Natural killer cell (primary cell): ENCODE measurements around the gene MIA. TPM values are rescaled to one million over a fixed set of nuclear protein-coding genes. Genes with fewer than 3 reads are reported as not detected.
"Not testable (repeated sequence)": the region's sequence is repeated elsewhere in the genome, so short reads cannot be mapped to it uniquely, and the experiment has no call there.

Source experiments
- ATAC-seq, 3 donors: fragments of 150-1000 bp in 2 of 3; fragments of 200-7000 bp in 1 of 3; cut with Tn5 transposase; 1 replicate in 1 of 3; 2 replicates in 2 of 3; pipeline ENCODE4 v1.10.0; 2021; ENCODE audit warnings: mild to moderate bottlenecking in 2 of 3, moderate library complexity in 2 of 3
- DNase-seq, 2 donors: peaks; one replicate each; pipeline versions ENCODE4 v3.0.0 to v3.0.0-alpha.2; 2013 to 2021; ENCODE audit warnings: mixed read lengths in 1 of 2
- H3K27ac ChIP-seq: one replicate; pipeline ENCODE4 v1.5.1; 2013; ENCODE audit warnings: mild to moderate bottlenecking, low read length
- H3K27me3 ChIP-seq: one replicate; pipeline ENCODE4 v1.6.1; 2013; ENCODE audit warnings: low read length; ENCODE audit not compliant: control insufficient read depth, insufficient read depth
- H3K36me3 ChIP-seq: one replicate; pipeline ENCODE4 v1.6.1; 2013; ENCODE audit warnings: low read length; ENCODE audit not compliant: control insufficient read depth, insufficient read depth
- H3K4me1 ChIP-seq: one replicate; pipeline ENCODE4 v1.6.1; 2013; ENCODE audit warnings: low read length; ENCODE audit not compliant: control insufficient read depth, insufficient read depth
- H3K4me3 ChIP-seq: one replicate; pipeline ENCODE4 v1.5.1; 2013; ENCODE audit warnings: low read length
- H3K9me3 ChIP-seq: one replicate; pipeline ENCODE4 v1.6.1; 2013; ENCODE audit warnings: low read length; ENCODE audit not compliant: control insufficient read depth, insufficient read depth
- H3K27ac Mint-ChIP-seq, 2 donors: one replicate each; pipeline ENCODE4 v1.8.0; 2022; ENCODE audit warnings: mild to moderate bottlenecking in 2 of 2, mixed read lengths in 2 of 2, moderate library complexity in 1 of 2
- H3K27me3 Mint-ChIP-seq, 2 donors: one replicate each; pipeline ENCODE4 v1.8.0; 2022; ENCODE audit warnings: low read depth in 2 of 2, mixed read lengths in 2 of 2
- H3K36me3 Mint-ChIP-seq: one replicate; pipeline ENCODE4 v1.8.0; 2022; ENCODE audit warnings: mixed read lengths
- H3K4me1 Mint-ChIP-seq, 2 donors: one replicate each; pipeline ENCODE4 v1.8.0; 2022; ENCODE audit warnings: mixed read lengths in 2 of 2
- H3K4me3 Mint-ChIP-seq: one replicate; pipeline ENCODE4 v1.8.0; 2022; ENCODE audit warnings: mild to moderate bottlenecking, moderate library complexity, mixed read lengths
- H3K9me3 Mint-ChIP-seq, 2 donors: one replicate each; pipeline ENCODE4 v1.8.0; 2022; ENCODE audit warnings: mixed read lengths in 2 of 2
- WGBS: methylation state at CpG from one replicate; pipeline ENCODE4 v1.1.7; 2013; ENCODE audit warnings: missing lambda C conversion rate; ENCODE audit not compliant: insufficient coverage; 5-methylcytosine and 5-hydroxymethylcytosine counted together
- intact Hi-C: fragments of 100-400 bp; cut with micrococcal nuclease; formaldehyde crosslinking; loops from one replicate; pipeline ENCODE4 v1.14.2; 2022
- total RNA-seq, 4 donors: library from RNA; stranded (reverse); fragments of 120-200 nt in 1 of 4; gene quantifications; one replicate each; pipeline versions ENCODE4 v1.2.3 to v1.2.4, GENCODE V29; 2013 to 2022
- TF ChIP-seq, protein P1 (sequence below): fragments of 200-600 bp; IDR thresholded peaks from one replicate; pipeline ENCODE4 v1.8.0; 2022; ENCODE audit warnings: antibody characterized with exemption

MIA gene
- total RNA-seq, 3 donors from 2014 or later (not counting 1 experiment from before 2014, with no cell fraction given): not detected

DNA sequence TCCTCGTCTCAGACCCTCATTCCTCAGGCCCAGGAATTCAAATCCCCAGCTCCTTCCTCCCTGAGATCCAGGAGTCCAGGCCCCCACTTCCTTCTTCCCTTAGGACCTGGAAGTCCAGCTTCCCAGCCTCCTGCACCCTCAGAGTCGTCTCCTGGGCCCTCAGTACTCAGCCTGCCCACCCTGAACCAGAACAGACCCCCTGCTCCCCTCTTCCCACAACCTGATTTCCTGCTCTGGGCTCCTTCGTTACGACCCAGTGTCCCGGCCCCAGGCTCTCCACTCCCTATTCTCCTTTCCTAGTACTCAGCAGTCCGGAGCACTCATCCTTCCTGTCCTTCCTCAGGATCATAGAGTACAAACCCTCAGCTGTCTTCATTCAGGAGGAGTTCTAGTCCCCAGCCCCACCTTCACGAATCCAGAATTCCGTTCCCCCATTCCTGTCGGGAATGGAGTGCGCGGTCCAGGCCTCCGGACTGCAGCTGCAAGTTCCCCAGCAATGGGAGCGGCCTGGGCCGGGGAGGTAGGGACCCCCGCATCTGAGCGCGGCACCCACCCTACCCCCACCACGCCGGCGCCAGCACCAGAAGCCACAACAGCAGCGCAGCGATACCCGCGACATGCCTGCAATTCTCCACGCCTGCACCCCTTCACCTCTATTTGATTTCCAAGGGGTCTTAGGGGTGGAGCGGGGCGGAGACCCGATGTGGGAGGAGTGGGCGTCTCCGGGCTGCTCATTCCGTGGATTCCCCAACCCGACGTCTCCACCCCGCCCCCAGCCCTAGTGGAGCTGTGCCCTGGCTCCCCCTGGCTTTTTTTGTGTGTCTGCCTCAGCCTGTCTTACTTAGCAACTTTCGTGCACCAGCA lies 36.4 kb downstream of the MIA start:
- peak in 1 of 3 donors; percentile 1 for ATAC-seq
- H3K27me3 Mint-ChIP-seq: no peaks in the 10 kb centered on the region
- peak in 1 of 2 donors; percentile 69 for DNase-seq
- H3K36me3 Mint-ChIP-seq: no peaks in the 10 kb centered on the region
- WGBS: 8% methylated on average over 28 of the region's 35 CpGs
- Histone ChIP-seq H3K4me1 (peaks cover 50% of the 10 kb centered on the region), H3K9me3 (no peaks in the 10 kb centered on the region), H3K27ac (peak overlapping the region; percentile 31), H3K4me3 (peak overlapping the region; percentile 58), H3K36me3 (peaks cover 24% of the 10 kb centered on the region), H3K27me3 (no peaks in the 10 kb centered on the region)
- peaks cover 45 to 58% of the 10 kb centered on the region in 2 donors for H3K4me1 Mint-ChIP-seq
- intact Hi-C loops: no loop called here
- peak overlapping the region; percentile 88 to 96 for H3K27ac Mint-ChIP-seq
- TF ChIP-seq, protein P1, sequence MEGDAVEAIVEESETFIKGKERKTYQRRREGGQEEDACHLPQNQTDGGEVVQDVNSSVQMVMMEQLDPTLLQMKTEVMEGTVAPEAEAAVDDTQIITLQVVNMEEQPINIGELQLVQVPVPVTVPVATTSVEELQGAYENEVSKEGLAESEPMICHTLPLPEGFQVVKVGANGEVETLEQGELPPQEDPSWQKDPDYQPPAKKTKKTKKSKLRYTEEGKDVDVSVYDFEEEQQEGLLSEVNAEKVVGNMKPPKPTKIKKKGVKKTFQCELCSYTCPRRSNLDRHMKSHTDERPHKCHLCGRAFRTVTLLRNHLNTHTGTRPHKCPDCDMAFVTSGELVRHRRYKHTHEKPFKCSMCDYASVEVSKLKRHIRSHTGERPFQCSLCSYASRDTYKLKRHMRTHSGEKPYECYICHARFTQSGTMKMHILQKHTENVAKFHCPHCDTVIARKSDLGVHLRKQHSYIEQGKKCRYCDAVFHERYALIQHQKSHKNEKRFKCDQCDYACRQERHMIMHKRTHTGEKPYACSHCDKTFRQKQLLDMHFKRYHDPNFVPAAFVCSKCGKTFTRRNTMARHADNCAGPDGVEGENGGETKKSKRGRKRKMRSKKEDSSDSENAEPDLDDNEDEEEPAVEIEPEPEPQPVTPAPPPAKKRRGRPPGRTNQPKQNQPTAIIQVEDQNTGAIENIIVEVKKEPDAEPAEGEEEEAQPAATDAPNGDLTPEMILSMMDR: no peak
- H3K9me3 Mint-ChIP-seq: no peaks in the 10 kb centered on the region
- peak overlapping the region; percentile 98 for H3K4me3 Mint-ChIP-seq

DNA sequence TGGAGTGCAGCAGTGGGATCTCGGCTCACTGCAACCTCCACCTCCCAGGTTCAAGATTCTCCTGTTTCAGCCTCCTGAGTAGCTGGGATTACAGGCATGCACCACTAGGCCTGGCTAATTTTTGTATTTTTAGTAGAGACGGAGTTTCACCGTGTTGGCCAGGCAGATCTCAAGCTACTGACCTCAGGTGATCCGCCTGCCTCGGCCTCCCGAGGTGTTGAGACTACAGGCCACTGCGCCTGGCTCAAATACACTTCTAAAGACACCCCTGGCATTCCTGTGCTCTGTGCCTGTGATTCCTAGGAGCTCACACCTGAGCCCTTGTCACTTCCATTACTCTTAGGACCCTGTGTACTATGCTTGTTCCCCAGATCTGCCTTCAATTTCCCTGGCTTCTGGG lies 37.2 kb downstream of the MIA start:
- H3K4me3 ChIP-seq, H3K36me3 Mint-ChIP-seq, H3K27me3 Mint-ChIP-seq, ATAC-seq, H3K9me3 ChIP-seq, H3K27me3 ChIP-seq, intact Hi-C loops, H3K9me3 Mint-ChIP-seq, H3K27ac ChIP-seq, DNase-seq: not testable (repeated sequence)
- H3K4me3 Mint-ChIP-seq: peak overlapping the region; percentile 81
- H3K27ac Mint-ChIP-seq: peak overlapping the region; percentile 86 to 96
- H3K4me1 Mint-ChIP-seq: peaks cover 37 to 51% of the 10 kb centered on the region in 2 donors
- 90% methylated on average over 7 of the region's 7 CpGs for WGBS
- peaks cover 19% of the 10 kb centered on the region for H3K36me3 ChIP-seq
- H3K4me1 ChIP-seq: peaks cover 41% of the 10 kb centered on the region

DNA sequence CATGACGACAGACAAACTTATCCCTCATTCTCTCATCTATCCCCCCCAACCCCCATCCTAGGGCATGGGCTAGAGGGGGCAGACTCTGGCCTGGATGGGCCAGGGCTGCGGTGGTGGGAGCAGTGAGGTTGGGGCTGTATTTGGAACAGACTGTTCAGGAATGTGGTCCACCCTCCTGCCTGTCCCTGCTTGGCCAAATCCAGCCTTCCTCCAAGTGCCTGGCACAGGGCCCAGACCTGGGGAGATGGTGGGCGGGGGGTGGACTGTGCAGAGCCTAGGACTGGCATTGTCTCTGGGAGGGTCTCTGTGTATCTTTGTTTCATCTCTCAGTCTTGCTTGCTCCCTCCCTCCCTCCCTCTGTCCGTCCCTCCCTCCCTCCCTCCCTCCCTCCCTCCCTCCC lies 37.9 kb downstream of the MIA start:
- H3K9me3 ChIP-seq: no peaks in the 10 kb centered on the region
- TF ChIP-seq, protein P1: no peak
- Mint-ChIP-seq H3K4me1 (peaks cover 37 to 51% of the 10 kb centered on the region in 2 donors), H3K36me3 (no peaks in the 10 kb centered on the region), H3K4me3 (peak overlapping the region; percentile 81), H3K27me3 (no peaks in the 10 kb centered on the region), H3K9me3 (no peaks in the 10 kb centered on the region), H3K27ac (peak overlapping the region; percentile 86 to 96)
- no peak overlapping the region for H3K4me3 ChIP-seq
- no peak for DNase-seq
- H3K36me3 ChIP-seq: peaks cover 13% of the 10 kb centered on the region
- no peaks in the 10 kb centered on the region for H3K27me3 ChIP-seq
- H3K27ac ChIP-seq: no peak overlapping the region
- H3K4me1 ChIP-seq: peaks cover 40% of the 10 kb centered on the region
- ATAC-seq: no peak
- intact Hi-C loops: no loop called here
- WGBS: 100% methylated on average over 1 of the region's 4 CpGs

DNA sequence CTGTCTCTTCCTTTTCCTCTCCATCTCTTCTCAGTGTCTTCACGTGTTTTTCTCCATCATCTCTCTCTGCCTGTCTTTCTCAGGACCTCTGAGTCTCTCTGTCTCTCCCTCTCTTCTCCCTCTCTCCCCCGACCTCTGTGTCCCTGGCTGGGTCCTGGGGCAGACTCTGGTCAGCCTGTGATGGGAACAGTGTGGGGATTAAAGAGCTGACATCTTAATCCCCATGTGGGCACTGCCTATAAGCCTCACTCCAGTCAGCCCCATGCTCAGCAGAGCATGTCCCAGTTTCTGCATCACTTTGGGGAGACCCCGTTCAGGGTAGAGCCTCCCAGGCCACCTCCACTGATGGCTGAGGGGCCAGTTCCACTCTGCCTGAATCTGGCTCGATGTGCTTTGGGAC lies 39.9 kb downstream of the MIA start:
- H3K36me3 Mint-ChIP-seq: no peaks in the 10 kb centered on the region
- H3K4me3 Mint-ChIP-seq: no peak overlapping the region
- no peak for ATAC-seq
- H3K4me1 ChIP-seq: peaks cover 44% of the 10 kb centered on the region
- no peak overlapping the region for H3K27ac ChIP-seq
- no peaks in the 10 kb centered on the region for H3K27me3 Mint-ChIP-seq
- no peak overlapping the region for H3K4me3 ChIP-seq
- DNase-seq: no peak
- H3K27me3 ChIP-seq: no peaks in the 10 kb centered on the region
- H3K27ac Mint-ChIP-seq: peak overlapping the region in 1 of 2 donors; percentile 38
- TF ChIP-seq, protein P1: no peak
- 86% methylated on average over 3 of the region's 4 CpGs for WGBS
- intact Hi-C loops: loop anchor here (5.0 kb wide), 1 partner anchor 38 kb away; the partner anchor contains the start of genes MIA and RAB4B
- no peaks in the 10 kb centered on the region for H3K36me3 ChIP-seq
- no peaks in the 10 kb centered on the region for H3K9me3 ChIP-seq
- peaks cover 49 to 58% of the 10 kb centered on the region in 2 donors for H3K4me1 Mint-ChIP-seq
- H3K9me3 Mint-ChIP-seq: no peaks in the 10 kb centered on the region
